Keratinocyte (primary cell): ENCODE results near the gene RAB7B. TPM values are rescaled to one million over a fixed set of nuclear protein-coding genes. Genes with fewer than 3 reads are reported as not detected.
A peak's percentile ranks its signal among the peaks of the same experiment; 100 is the strongest.

Experiments used
- DNase-seq: peaks from one replicate; pipeline ENCODE4 v3.0.0-alpha.2; 2011; ENCODE audit warnings: low read depth, missing footprints, low spot score
- FAIRE-seq: peaks from 2 replicates; lab custom pipeline; 2011; peaks lifted over from hg19 to GRCh38; lab: Jason Lieb, UNC
- H2AFZ ChIP-seq: 2 replicates; pipeline ENCODE4 v1.6.0; 2012; ENCODE audit warnings: low read length, control low read depth, inconsistent platforms; ENCODE audit not compliant: control insufficient read depth
- H3K27ac ChIP-seq: 2 replicates; pipeline ENCODE4 v1.5.1; 2011; ENCODE audit warnings: low read length; ENCODE audit not compliant: control insufficient read depth, insufficient read depth
- H3K27me3 ChIP-seq: 3 replicates; pipeline ENCODE4 v1.6.0; 2011; ENCODE audit warnings: low read length; ENCODE audit not compliant: control insufficient read depth, insufficient read depth; ENCODE audit errors: extremely low read depth
- H3K36me3 ChIP-seq, 2 experiments: 2 replicates in 1 of 2; 3 replicates in 1 of 2; pipeline ENCODE4 v1.5.1; 2011; ENCODE audit warnings: low read length in 2 of 2, mild to moderate bottlenecking in 1 of 2; ENCODE audit not compliant: control insufficient read depth in 2 of 2, insufficient read depth in 2 of 2; ENCODE audit errors: extremely low read depth in 1 of 2
- H3K4me1 ChIP-seq: 3 replicates; pipeline ENCODE4 v1.5.1; 2011; ENCODE audit warnings: low read length; ENCODE audit not compliant: control insufficient read depth, insufficient read depth; ENCODE audit errors: extremely low read depth
- H3K4me2 ChIP-seq: 3 replicates; pipeline ENCODE4 v1.6.0; 2011; ENCODE audit warnings: low read depth, low read length; ENCODE audit not compliant: control insufficient read depth, insufficient read depth; ENCODE audit errors: extremely low read depth
- H3K4me3 ChIP-seq, 3 experiments: fragments of 200-600 bp in 1 of 3; sonication (generic) in 1 of 3; 2 replicates in 2 of 3; 3 replicates in 1 of 3; pipeline ENCODE4 v1.5.1; 2011 to 2016; ENCODE audit warnings: low read length in 3 of 3, mild to moderate bottlenecking in 3 of 3, control low read depth in 2 of 3, inconsistent platforms in 1 of 3, low read depth in 1 of 3, mixed read lengths in 1 of 3, mixed run types in 1 of 3, moderate library complexity in 1 of 3; ENCODE audit not compliant: control insufficient read depth in 2 of 3, insufficient read depth in 2 of 3; ENCODE audit errors: extremely low read depth in 1 of 3
- H3K79me2 ChIP-seq: 2 replicates; pipeline ENCODE4 v1.6.0; 2012; ENCODE audit warnings: low read length; ENCODE audit not compliant: control insufficient read depth, insufficient read depth
- H3K9ac ChIP-seq: 3 replicates; pipeline ENCODE4 v1.6.0; 2011; ENCODE audit warnings: low read length; ENCODE audit not compliant: control insufficient read depth, insufficient read depth; ENCODE audit errors: extremely low read depth
- H3K9me1 ChIP-seq: 3 replicates; pipeline ENCODE4 v1.6.0; 2011; ENCODE audit warnings: low read length; ENCODE audit not compliant: control insufficient read depth, insufficient read depth; ENCODE audit errors: extremely low read depth
- H3K9me3 ChIP-seq: 2 replicates; pipeline ENCODE4 v1.5.1; 2012; ENCODE audit warnings: low read depth, low read length; ENCODE audit not compliant: control insufficient read depth
- H4K20me1 ChIP-seq: 3 replicates; pipeline ENCODE4 v1.6.0; 2011; ENCODE audit warnings: low read length; ENCODE audit not compliant: control insufficient read depth, insufficient read depth; ENCODE audit errors: extremely low read depth
- CTCF ChIP-seq, 3 experiments: IDR thresholded peaks in 1 of 3; conservative IDR thresholded peaks in 1 of 3; optimal IDR thresholded peaks in 1 of 3; 2 replicates in 2 of 3; 3 replicates in 1 of 3; pipeline versions ENCODE3 to v1.5.1; 2011; ENCODE audit warnings: low read length in 3 of 3, mild to moderate bottlenecking in 3 of 3, moderate library complexity in 2 of 3, control low read depth in 1 of 3, inconsistent platforms in 1 of 3; ENCODE audit not compliant: insufficient read depth in 2 of 3; ENCODE audit errors: extremely low read depth in 1 of 3
- EZH2 ChIP-seq: IDR thresholded peaks from one replicate; pipeline ENCODE4 v1.6.1; 2012; ENCODE audit warnings: inconsistent platforms, mild to moderate bottlenecking, low read length, moderate library complexity
- dilution Hi-C: fragments of 300-500 bp; cut with MboI; formaldehyde crosslinking; loops from one replicate; pipeline ENCODE4 v1.7.0; 2020; ENCODE audit warnings: low sequenced_read_pairs; ENCODE audit not compliant: extremely low pct_ligation_motif_present
- polyA plus RNA-seq, 5 experiments: library from polyadenylated mRNA; depleted of rRNA in 3 of 5; stranded (reverse) in 3 of 5; stranded (forward) in 1 of 5; unstranded in 1 of 5; fragments of >200 nt; gene quantifications; 1 replicate in 1 of 5; 2 replicates in 3 of 5; 3 replicates in 1 of 5; pipeline versions ENCODE4 v1.2.1 to v1.2.3, GENCODE V29; 2011 to 2012; ENCODE audit warnings: missing spikeins in 2 of 5, low read depth in 1 of 5, low replicate concordance in 1 of 5

Gene RAB7B
- polyA plus RNA-seq, 1 donor (not counting 4 experiments of a cell fraction or from before 2014, with no cell fraction given), result 47.8 TPM

DNA sequence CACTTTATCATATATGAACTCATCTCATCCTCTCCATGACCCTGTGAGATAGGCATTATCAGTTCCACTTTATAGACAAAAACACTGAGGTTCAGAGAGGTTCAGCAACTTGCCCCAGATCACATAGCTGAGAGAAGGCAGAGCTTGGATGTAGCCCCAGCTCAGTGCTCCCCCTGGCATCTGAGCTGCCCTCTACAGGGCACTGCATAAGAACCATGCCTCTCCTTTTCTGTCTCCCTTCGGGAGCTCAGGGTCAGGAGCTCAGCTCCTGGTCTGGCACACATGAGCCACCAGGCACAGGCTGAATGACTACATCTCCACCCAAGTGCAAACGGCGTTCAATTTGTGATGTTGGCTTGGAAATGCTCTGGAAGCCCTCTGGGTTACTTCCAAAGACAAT, 16.9 kb downstream of the RAB7B start:
- H3K4me1 ChIP-seq, result peaks cover 23% of the 10 kb centered on the region
- no peaks in the 10 kb centered on the region for H3K9me3 ChIP-seq
- H3K79me2 ChIP-seq, result no peaks in the 10 kb centered on the region
- FAIRE-seq (no peak), DNase-seq (no peak)
- peaks cover 2% of the 10 kb centered on the region for H3K9me1 ChIP-seq
- H2AFZ ChIP-seq, result no peak overlapping the region
- no peak overlapping the region for H3K4me3 ChIP-seq
- no peak overlapping the region for H3K9ac ChIP-seq
- H4K20me1 ChIP-seq, result no peaks in the 10 kb centered on the region
- TF ChIP-seq CTCF (optimal IDR thresholded peaks at IDR 0.05 in 1 of 3, IDR thresholded peaks at IDR 0.05 in 1 of 3, conservative IDR thresholded peaks at IDR 0.05 in 1 of 3; ENCODE audit: extremely low read depth in 1 of 3, insufficient read depth in 2 of 3, low read length in 3 of 3) (peak; percentile 16 to 41 (median 22)), EZH2 (no peak)
- H3K4me2 ChIP-seq, result no peak overlapping the region
- no peak overlapping the region for H3K27ac ChIP-seq
- peaks cover 10 to 13% of the 10 kb centered on the region in 2 experiments for H3K36me3 ChIP-seq
- no peaks in the 10 kb centered on the region for H3K27me3 ChIP-seq
- dilution Hi-C loops, result no loop called here

GRCh38 chr1:205985330-205986005, 17.7 kb downstream of the RAB7B start:
- H3K27me3 ChIP-seq, result no peaks in the 10 kb centered on the region
- H4K20me1 ChIP-seq, result no peaks in the 10 kb centered on the region
- H3K36me3 ChIP-seq, result peaks cover 10% of the 10 kb centered on the region in 2 experiments
- H3K27ac ChIP-seq, result no peak overlapping the region
- FAIRE-seq (no peak), DNase-seq (no peak)
- H3K4me3 ChIP-seq, result no peak overlapping the region
- peaks cover 23% of the 10 kb centered on the region for H3K4me1 ChIP-seq
- dilution Hi-C loops, result no loop called here
- H3K4me2 ChIP-seq, result no peak overlapping the region
- TF ChIP-seq CTCF (optimal IDR thresholded peaks at IDR 0.05 in 1 of 3, IDR thresholded peaks at IDR 0.05 in 1 of 3, conservative IDR thresholded peaks at IDR 0.05 in 1 of 3; ENCODE audit: extremely low read depth in 1 of 3, insufficient read depth in 2 of 3, low read length in 3 of 3), result no peak
- no peak for TF ChIP-seq EZH2
- H3K9me3 ChIP-seq, result no peaks in the 10 kb centered on the region
- H2AFZ ChIP-seq, result no peak overlapping the region
- no peaks in the 10 kb centered on the region for H3K79me2 ChIP-seq
- H3K9me1 ChIP-seq, result peaks cover 2% of the 10 kb centered on the region
- no peak overlapping the region for H3K9ac ChIP-seq
